HepG2 (cell line): ENCODE data around the gene CHEK2. TPM values are rescaled to one million over a fixed set of nuclear protein-coding genes. Genes with fewer than 3 reads are reported as not detected.

Experiments
- CHD2 ChIP-seq: IDR thresholded peaks from 2 replicates; pipeline ENCODE4 v1.6.1; 2011; ENCODE audit warnings: low read depth, low read length, improper control_type of control experiment
- CSRNP1 ChIP-seq: sonication (generic); formaldehyde crosslinking; IDR thresholded peaks from 2 replicates; pipeline ENCODE4 v1.8.1; 2023; ENCODE audit warnings: mild to moderate bottlenecking, missing genetic modification reagents
- GATAD1 ChIP-seq: IDR thresholded peaks from 2 replicates; pipeline ENCODE4 v1.6.1; 2016; ENCODE audit warnings: missing genetic modification reagents, missing compliant biosample characterization
- HHEX ChIP-seq: IDR thresholded peaks from 2 replicates; pipeline ENCODE4 v1.6.1; 2016; ENCODE audit warnings: control low read depth
- HOXA5 ChIP-seq: sonication (generic); formaldehyde crosslinking; IDR thresholded peaks from 2 replicates; pipeline ENCODE4 v1.4.0; 2020; ENCODE audit warnings: missing genetic modification reagents
- JUNB ChIP-seq: sonication (generic); formaldehyde crosslinking; IDR thresholded peaks from 2 replicates; pipeline ENCODE4 v1.8.0; 2022; ENCODE audit warnings: missing genetic modification reagents, mild to moderate bottlenecking, borderline replicate concordance
- KLF6 ChIP-seq: IDR thresholded peaks from 2 replicates; pipeline ENCODE4 v1.8.0; 2016; ENCODE audit warnings: missing biosample characterization, missing genetic modification reagents
- MYC ChIP-seq: sonication (generic); formaldehyde crosslinking; IDR thresholded peaks from 2 replicates; pipeline ENCODE4 v1.9.0; 2021; ENCODE audit warnings: missing genetic modification reagents, borderline replicate concordance
- MYPOP ChIP-seq: sonication (generic); formaldehyde crosslinking; IDR thresholded peaks from 2 replicates; pipeline ENCODE4 v1.8.1; 2023; ENCODE audit warnings: mild to moderate bottlenecking, moderate library complexity, missing genetic modification reagents
- SP5 ChIP-seq: IDR thresholded peaks from 2 replicates; pipeline ENCODE4 v1.6.1; 2016; ENCODE audit warnings: low read depth, borderline replicate concordance
- TAF15 ChIP-seq: fragments of 200-400 bp; formaldehyde crosslinking; IDR thresholded peaks from one replicate; pipeline ENCODE4 v1.6.1; 2018; ENCODE audit warnings: mild to moderate bottlenecking, low read depth, low read length; ENCODE audit not compliant: poor library complexity, severe bottlenecking
- YEATS4 ChIP-seq: sonication (generic); formaldehyde crosslinking; IDR thresholded peaks from 2 replicates; pipeline ENCODE4 v1.4.0; 2020; ENCODE audit warnings: missing genetic modification reagents, borderline replicate concordance
- ZC3H4 ChIP-seq: sonication (generic); formaldehyde crosslinking; IDR thresholded peaks from 2 replicates; pipeline ENCODE4 v1.4.0; 2020; ENCODE audit warnings: missing genetic modification reagents, borderline replicate concordance
- ZFP1 ChIP-seq: IDR thresholded peaks from 2 replicates; pipeline ENCODE4 v1.6.1; 2016
- ZIK1 ChIP-seq: sonication (generic); formaldehyde crosslinking; IDR thresholded peaks from 2 replicates; pipeline ENCODE4 v1.5.0; 2020; ENCODE audit warnings: mild to moderate bottlenecking, low read depth, missing genetic modification reagents, borderline replicate concordance
- ZNF354B ChIP-seq: sonication (generic); formaldehyde crosslinking; IDR thresholded peaks from 2 replicates; pipeline ENCODE4 v1.8.0; 2022; ENCODE audit warnings: mild to moderate bottlenecking, missing genetic modification reagents
- ZXDC ChIP-seq: sonication (generic); formaldehyde crosslinking; IDR thresholded peaks from 2 replicates; pipeline ENCODE4 v1.5.0; 2020; ENCODE audit warnings: mild to moderate bottlenecking, missing genetic modification reagents
- polyA plus RNA-seq, 8 experiments: library from polyadenylated mRNA; depleted of rRNA in 3 of 8; stranded (reverse) in 7 of 8; unstranded in 1 of 8; fragments of >200 nt; fragmentation: Illumina TruSeq in 4 of 8; extraction: Trizol in 4 of 8; gene quantifications; 2 replicates each; pipeline versions ENCODE4 v1.2.1 to v1.2.3, GENCODE V29; 2011 to 2016; ENCODE audit warnings: low read depth in 4 of 8, missing spikeins in 1 of 8, mixed read lengths in 1 of 8; ENCODE audit not compliant: insufficient read depth in 1 of 8
- total RNA-seq, 5 experiments: library from RNA; depleted of rRNA; stranded (reverse); fragments of >200 nt; fragmentation: Illumina TruSeq; extraction: Trizol; gene quantifications; 2 replicates each; pipeline ENCODE4 v1.2.3, GENCODE V29; 2016; ENCODE audit warnings: low read depth in 1 of 5
- TF ChIP-seq, protein P1 (sequence below): IDR thresholded peaks from 2 replicates; pipeline ENCODE4 v1.6.1; 2016; ENCODE audit warnings: missing compliant biosample characterization, missing genetic modification reagents, borderline replicate concordance
- TF ChIP-seq, protein P2 (sequence below): sonication (generic); formaldehyde crosslinking; IDR thresholded peaks from 2 replicates; pipeline ENCODE4 v1.5.0; 2020; ENCODE audit warnings: mild to moderate bottlenecking, missing genetic modification reagents

Gene CHEK2
- total and polyA plus RNA-seq, 2 of the 13 experiments (the other 11 are each of a cell fraction or from before 2014, with no cell fraction given), result 27.0 to 40.5 TPM

- TF ChIP-seq MYC (peak; percentile 79; the same call in 1 of the 2 replicates), ZXDC (CRISPR knock-in tag) (no peak; the same call in 1 of the 2 replicates), SP5 (CRISPR knock-in tag) (no peak; the same call in 1 of the 2 replicates), JUNB (CRISPR knock-in tag) (peak; percentile 66; the same call in 1 of the 2 replicates), HHEX (CRISPR knock-in tag) (no peak), MYPOP (CRISPR knock-in tag) (no peak), CHD2 (no peak), ZNF354B (no peak), TAF15 (peak; percentile 73), ZIK1 (no peak), CSRNP1 (peak; percentile 61; the same call in 1 of the 2 replicates), ZC3H4 (CRISPR knock-in tag) (0 out of 2 replicates have a peak, but pooled peaks have one; percentile 40), YEATS4 (peak; percentile 75; the same call in 1 of the 2 replicates), KLF6 (0 out of 2 replicates have a peak, but pooled peaks have one; percentile 16), HOXA5 (no peak), ZFP1 (CRISPR knock-in tag) (no peak), GATAD1 (CRISPR knock-in tag) (peak; percentile 73)
- TF ChIP-seq, protein P1, sequence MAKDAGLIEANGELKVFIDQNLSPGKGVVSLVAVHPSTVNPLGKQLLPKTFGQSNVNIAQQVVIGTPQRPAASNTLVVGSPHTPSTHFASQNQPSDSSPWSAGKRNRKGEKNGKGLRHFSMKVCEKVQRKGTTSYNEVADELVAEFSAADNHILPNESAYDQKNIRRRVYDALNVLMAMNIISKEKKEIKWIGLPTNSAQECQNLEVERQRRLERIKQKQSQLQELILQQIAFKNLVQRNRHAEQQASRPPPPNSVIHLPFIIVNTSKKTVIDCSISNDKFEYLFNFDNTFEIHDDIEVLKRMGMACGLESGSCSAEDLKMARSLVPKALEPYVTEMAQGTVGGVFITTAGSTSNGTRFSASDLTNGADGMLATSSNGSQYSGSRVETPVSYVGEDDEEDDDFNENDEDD (CRISPR knock-in tag), result peak; percentile 94
- TF ChIP-seq, protein P2, sequence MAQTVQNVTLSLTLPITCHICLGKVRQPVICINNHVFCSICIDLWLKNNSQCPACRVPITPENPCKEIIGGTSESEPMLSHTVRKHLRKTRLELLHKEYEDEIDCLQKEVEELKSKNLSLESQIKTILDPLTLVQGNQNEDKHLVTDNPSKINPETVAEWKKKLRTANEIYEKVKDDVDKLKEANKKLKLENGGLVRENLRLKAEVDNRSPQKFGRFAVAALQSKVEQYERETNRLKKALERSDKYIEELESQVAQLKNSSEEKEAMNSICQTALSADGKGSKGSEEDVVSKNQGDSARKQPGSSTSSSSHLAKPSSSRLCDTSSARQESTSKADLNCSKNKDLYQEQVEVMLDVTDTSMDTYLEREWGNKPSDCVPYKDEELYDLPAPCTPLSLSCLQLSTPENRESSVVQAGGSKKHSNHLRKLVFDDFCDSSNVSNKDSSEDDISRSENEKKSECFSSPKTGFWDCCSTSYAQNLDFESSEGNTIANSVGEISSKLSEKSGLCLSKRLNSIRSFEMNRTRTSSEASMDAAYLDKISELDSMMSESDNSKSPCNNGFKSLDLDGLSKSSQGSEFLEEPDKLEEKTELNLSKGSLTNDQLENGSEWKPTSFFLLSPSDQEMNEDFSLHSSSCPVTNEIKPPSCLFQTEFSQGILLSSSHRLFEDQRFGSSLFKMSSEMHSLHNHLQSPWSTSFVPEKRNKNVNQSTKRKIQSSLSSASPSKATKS (CRISPR knock-in tag), result no peak
Observed at GRCh38 chr22:28741785-28742561, at the start of gene CHEK2, which contains the start of gene HSCB (continued).
